ENCODE measurements around the gene ROCK2. TPM values are rescaled to one million over a fixed set of nuclear protein-coding genes. Genes with fewer than 3 reads are reported as not detected.
A peak's percentile ranks its signal among the peaks of the same experiment; 100 is the strongest.

ROCK2 gene
- total and polyA plus RNA-seq, 2 of the 13 experiments (the other 11 are each of a cell fraction or from before 2014, with no cell fraction given) = 38.1 to 119 TPM

DNA sequence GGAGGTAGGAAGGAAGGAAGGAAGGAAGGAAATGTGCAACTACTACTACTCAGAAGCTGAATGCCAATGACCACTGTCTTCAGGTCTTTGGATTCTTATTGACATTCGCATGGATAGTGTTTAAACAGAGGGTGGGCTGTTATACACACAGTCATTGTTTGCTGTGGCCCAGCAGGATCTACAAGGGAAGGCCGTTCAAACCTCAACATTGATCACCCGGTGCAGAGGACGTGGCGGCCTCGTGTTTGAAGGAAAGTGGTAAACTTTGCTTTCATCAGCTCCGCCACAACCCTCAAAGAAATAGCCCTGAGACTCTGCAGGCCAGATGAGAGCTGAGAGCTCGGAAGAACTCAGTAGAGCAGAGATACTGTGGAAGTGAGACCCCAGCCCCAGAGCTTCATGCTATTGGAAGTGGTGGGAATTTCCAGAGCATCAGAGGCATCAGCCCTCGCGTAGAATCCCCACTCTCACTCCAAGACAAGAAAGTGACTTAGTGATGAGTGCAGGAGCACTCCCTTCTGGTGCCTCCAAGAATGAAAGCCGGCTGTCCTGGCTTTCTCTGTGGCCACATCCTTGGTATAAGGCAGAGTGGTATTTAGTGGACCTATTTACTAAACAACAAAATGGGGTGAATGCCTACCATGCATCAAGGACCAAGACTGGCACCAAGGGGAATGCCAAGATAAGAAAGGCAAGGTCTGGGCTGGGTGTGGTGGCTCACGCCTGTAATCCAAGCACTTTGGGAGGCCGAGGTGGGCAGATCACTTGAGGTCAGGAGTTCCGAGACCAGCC is 10.1 kb upstream of the ROCK2 start (continued):
- peak; percentile 97 for TF ChIP-seq TBL1XR1 (IDR thresholded peaks at IDR 0.05; ENCODE audit: borderline replicate concordance, low read length, partially characterized antibody)
- TF ChIP-seq, protein P1, sequence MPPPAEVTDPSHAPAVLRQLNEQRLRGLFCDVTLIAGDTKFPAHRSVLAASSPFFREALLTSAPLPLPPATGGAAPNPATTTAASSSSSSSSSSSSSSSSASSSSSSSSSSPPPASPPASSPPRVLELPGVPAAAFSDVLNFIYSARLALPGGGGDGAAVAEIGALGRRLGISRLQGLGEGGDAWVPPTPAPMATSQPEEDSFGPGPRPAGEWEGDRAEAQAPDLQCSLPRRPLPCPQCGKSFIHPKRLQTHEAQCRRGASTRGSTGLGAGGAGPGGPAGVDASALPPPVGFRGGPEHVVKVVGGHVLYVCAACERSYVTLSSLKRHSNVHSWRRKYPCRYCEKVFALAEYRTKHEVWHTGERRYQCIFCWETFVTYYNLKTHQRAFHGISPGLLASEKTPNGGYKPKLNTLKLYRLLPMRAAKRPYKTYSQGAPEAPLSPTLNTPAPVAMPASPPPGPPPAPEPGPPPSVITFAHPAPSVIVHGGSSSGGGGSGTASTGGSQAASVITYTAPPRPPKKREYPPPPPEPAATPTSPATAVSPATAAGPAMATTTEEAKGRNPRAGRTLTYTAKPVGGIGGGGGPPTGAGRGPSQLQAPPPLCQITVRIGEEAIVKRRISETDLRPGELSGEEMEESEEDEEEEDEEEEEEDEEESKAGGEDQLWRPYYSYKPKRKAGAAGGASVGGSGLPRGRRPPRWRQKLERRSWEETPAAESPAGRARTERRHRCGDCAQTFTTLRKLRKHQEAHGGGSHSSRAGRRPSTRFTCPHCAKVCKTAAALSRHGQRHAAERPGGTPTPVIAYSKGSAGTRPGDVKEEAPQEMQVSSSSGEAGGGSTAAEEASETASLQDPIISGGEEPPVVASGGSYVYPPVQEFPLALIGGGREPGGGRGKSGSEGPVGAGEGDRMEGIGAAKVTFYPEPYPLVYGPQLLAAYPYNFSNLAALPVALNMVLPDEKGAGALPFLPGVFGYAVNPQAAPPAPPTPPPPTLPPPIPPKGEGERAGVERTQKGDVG (CRISPR knock-in tag; IDR thresholded peaks at IDR 0.05; ENCODE audit: borderline replicate concordance) = peak; percentile 95
- peak; percentile 28; the same call in 1 of the 2 replicates for TF ChIP-seq NR1H2 (CRISPR knock-in tag; IDR thresholded peaks at IDR 0.05; ENCODE audit: borderline replicate concordance, low read depth)
- peak; percentile 96 for TF ChIP-seq ZFX (CRISPR knock-in tag; IDR thresholded peaks at IDR 0.05; ENCODE audit: low read depth)
- peak; percentile 52; the same call in 1 of the 2 replicates for TF ChIP-seq ZNF253 (CRISPR knock-in tag; IDR thresholded peaks at IDR 0.05; ENCODE audit: borderline replicate concordance)
- TF ChIP-seq ARNT2 (CRISPR knock-in tag; IDR thresholded peaks at IDR 0.05; ENCODE audit: low read depth) = peak; percentile 92
- peak; percentile 50; the same call in 1 of the 2 replicates for TF ChIP-seq IRX3 (CRISPR knock-in tag; IDR thresholded peaks at IDR 0.05; ENCODE audit: borderline replicate concordance, low read depth)
- TF ChIP-seq, protein P2, sequence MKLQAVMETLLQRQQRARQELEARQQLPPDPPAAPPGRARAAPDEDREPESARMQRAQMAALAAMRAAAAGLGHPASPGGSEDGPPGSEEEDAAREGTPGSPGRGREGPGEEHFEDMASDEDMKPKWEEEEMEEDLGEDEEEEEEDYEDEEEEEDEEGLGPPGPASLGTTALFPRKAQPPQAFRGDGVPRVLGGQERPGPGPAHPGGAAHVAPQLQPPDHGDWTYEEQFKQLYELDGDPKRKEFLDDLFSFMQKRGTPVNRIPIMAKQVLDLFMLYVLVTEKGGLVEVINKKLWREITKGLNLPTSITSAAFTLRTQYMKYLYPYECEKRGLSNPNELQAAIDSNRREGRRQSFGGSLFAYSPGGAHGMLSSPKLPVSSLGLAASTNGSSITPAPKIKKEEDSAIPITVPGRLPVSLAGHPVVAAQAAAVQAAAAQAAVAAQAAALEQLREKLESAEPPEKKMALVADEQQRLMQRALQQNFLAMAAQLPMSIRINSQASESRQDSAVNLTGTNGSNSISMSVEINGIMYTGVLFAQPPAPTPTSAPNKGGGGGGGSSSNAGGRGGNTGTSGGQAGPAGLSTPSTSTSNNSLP (IDR thresholded peaks at IDR 0.05; ENCODE audit: low read depth, low read length) = peak; percentile 83; the same call in 1 of the 2 replicates
- no peak for TF ChIP-seq FIP1L1 (IDR thresholded peaks at IDR 0.05; ENCODE audit: borderline replicate concordance, insufficient read depth, low read depth, low read length)
- TF ChIP-seq, protein P3, sequence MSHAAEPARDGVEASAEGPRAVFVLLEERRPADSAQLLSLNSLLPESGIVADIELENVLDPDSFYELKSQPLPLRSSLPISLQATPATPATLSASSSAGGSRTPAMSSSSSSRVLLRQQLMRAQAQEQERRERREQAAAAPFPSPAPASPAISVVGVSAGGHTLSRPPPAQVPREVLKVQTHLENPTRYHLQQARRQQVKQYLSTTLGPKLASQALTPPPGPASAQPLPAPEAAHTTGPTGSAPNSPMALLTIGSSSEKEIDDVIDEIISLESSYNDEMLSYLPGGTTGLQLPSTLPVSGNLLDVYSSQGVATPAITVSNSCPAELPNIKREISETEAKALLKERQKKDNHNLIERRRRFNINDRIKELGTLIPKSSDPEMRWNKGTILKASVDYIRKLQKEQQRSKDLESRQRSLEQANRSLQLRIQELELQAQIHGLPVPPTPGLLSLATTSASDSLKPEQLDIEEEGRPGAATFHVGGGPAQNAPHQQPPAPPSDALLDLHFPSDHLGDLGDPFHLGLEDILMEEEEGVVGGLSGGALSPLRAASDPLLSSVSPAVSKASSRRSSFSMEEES (CRISPR knock-in tag; IDR thresholded peaks at IDR 0.05) = peak; percentile 98
- TF ChIP-seq ZNF891 (CRISPR knock-in tag; IDR thresholded peaks at IDR 0.05) = peak; percentile 79; the same call in 1 of the 2 replicates
- no peak for TF ChIP-seq ZNF839 (CRISPR knock-in tag; IDR thresholded peaks at IDR 0.05; ENCODE audit: borderline replicate concordance)
- TF ChIP-seq, protein P4, sequence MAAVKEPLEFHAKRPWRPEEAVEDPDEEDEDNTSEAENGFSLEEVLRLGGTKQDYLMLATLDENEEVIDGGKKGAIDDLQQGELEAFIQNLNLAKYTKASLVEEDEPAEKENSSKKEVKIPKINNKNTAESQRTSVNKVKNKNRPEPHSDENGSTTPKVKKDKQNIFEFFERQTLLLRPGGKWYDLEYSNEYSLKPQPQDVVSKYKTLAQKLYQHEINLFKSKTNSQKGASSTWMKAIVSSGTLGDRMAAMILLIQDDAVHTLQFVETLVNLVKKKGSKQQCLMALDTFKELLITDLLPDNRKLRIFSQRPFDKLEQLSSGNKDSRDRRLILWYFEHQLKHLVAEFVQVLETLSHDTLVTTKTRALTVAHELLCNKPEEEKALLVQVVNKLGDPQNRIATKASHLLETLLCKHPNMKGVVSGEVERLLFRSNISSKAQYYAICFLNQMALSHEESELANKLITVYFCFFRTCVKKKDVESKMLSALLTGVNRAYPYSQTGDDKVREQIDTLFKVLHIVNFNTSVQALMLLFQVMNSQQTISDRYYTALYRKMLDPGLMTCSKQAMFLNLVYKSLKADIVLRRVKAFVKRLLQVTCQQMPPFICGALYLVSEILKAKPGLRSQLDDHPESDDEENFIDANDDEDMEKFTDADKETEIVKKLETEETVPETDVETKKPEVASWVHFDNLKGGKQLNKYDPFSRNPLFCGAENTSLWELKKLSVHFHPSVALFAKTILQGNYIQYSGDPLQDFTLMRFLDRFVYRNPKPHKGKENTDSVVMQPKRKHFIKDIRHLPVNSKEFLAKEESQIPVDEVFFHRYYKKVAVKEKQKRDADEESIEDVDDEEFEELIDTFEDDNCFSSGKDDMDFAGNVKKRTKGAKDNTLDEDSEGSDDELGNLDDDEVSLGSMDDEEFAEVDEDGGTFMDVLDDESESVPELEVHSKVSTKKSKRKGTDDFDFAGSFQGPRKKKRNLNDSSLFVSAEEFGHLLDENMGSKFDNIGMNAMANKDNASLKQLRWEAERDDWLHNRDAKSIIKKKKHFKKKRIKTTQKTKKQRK (IDR thresholded peaks at IDR 0.05; ENCODE audit: low read length) = no peak
- TF ChIP-seq MBD4 (IDR thresholded peaks at IDR 0.05; ENCODE audit: borderline replicate concordance, low read length) = peak; percentile 99
- TF ChIP-seq ZNF232 (CRISPR knock-in tag; IDR thresholded peaks at IDR 0.05; ENCODE audit: borderline replicate concordance) = peak; percentile 95; the same call in 1 of the 2 replicates
- TF ChIP-seq, protein P5, sequence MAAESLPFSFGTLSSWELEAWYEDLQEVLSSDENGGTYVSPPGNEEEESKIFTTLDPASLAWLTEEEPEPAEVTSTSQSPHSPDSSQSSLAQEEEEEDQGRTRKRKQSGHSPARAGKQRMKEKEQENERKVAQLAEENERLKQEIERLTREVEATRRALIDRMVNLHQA (CRISPR knock-in tag; IDR thresholded peaks at IDR 0.05) = peak; percentile 88; the same call in 1 of the 2 replicates

Data from HepG2 (cell line).